Measurements from ENCODE around the gene NCKIPSD.

NCKIPSD gene

GRCh38 chr3:48678056-48678455 lies 7.7 kb downstream of the NCKIPSD start:
- DNase-seq = no peak

- no peak for DNase-seq
Observed at GRCh38 chr3:48674505-48674904, 11.2 kb downstream of the NCKIPSD start.

GRCh38 chr3:48672522-48672921 lies 13.2 kb downstream of the NCKIPSD start:
- no peak for DNase-seq

GRCh38 chr3:48664929-48665328 lies 20.8 kb downstream of the NCKIPSD start:
- DNase-seq = no peak

- no peak for DNase-seq
Observed at GRCh38 chr3:48664313-48664644, 21.4 kb downstream of the NCKIPSD start.

GRCh38 chr3:48663489-48664312 lies 22.0 kb downstream of the NCKIPSD start:
- peak; percentile 97 for DNase-seq

- DNase-seq = peak; percentile 89
Observed at GRCh38 chr3:48662753-48663488, 22.8 kb downstream of the NCKIPSD start, which contains the start of gene CELSR3. CELSR3 (minus strand) TSS chr3:48662886; CDS start chr3:48662634, 252 bp downstream.

- no peak for DNase-seq
Observed at GRCh38 chr3:48662145-48662752, 23.5 kb downstream of the NCKIPSD start.

GRCh38 chr3:48661501-48662144 lies 24.1 kb downstream of the NCKIPSD start:
- no peak for DNase-seq

GRCh38 chr3:48660800-48661400 lies 24.8 kb downstream of the NCKIPSD start:
- DNase-seq = no peak

GRCh38 chr3:48656841-48657281 lies 28.9 kb downstream of the NCKIPSD start:
- no peak for DNase-seq

GRCh38 chr3:48656061-48656840 lies 29.5 kb downstream of the NCKIPSD start:
- no peak for DNase-seq

- no peak for DNase-seq
Observed at GRCh38 chr3:48655606-48656005, 30.1 kb downstream of the NCKIPSD start.

- no peak for DNase-seq
Observed at GRCh38 chr3:48655063-48655462, 30.7 kb downstream of the NCKIPSD start.

GRCh38 chr3:48652923-48653715 lies 32.6 kb downstream of the NCKIPSD start:
- DNase-seq = no peak

GRCh38 chr3:48651771-48652170 lies 33.9 kb downstream of the NCKIPSD start:
- DNase-seq = no peak

GRCh38 chr3:48650723-48651122 lies 35.0 kb downstream of the NCKIPSD start:
- no peak for DNase-seq

- DNase-seq = no peak
Observed at GRCh38 chr3:48648188-48648850, 37.4 kb downstream of the NCKIPSD start.

GRCh38 chr3:48647714-48648113 lies 38.0 kb downstream of the NCKIPSD start:
- no peak for DNase-seq
